ENCODE results near the gene CARMIL1. TPM values are rescaled to one million over a fixed set of nuclear protein-coding genes. Genes with fewer than 3 reads are reported as not detected.

Gene CARMIL1
- total and polyA plus RNA-seq, 2 of the 8 experiments (the other 6 are each of a cell fraction or from before 2014, with no cell fraction given), result 20.3 to 40.4 TPM

GRCh38 chr6:25635886-25636317 is 356.7 kb downstream of the CARMIL1 start:
- no peak overlapping the region for H3K56ac ChIP-seq (replicated peaks; ENCODE audit: insufficient read length, low read depth, low read length)
- DNase-seq (ENCODE audit: low read depth in 1 of 2, low spot score in 2 of 2) (no peak), FAIRE-seq (no peak)
- no peak overlapping the region for H2BK12ac ChIP-seq (ENCODE audit: low read depth, low read length)
- no peak overlapping the region for H2BK5ac ChIP-seq (ENCODE audit: low read depth, low read length)
- ChIA-PET POLR2A (ENCODE audit: partially characterized antibody) (no interaction called here), CTCF (ENCODE audit: partially characterized antibody) (interaction anchor here (1.4 to 1.9 kb wide), 2 partner anchors 22 to 79 kb away, joined by 3 to 4 read pairs; no protein-coding TSS in a partner anchor)
- no peak overlapping the region for H2BK15ac ChIP-seq (ENCODE audit: low read length)
- no peak overlapping the region for H4K91ac ChIP-seq (replicated peaks; ENCODE audit: insufficient read length, low read length)
- peaks cover 0 to under 1% (median 0%) of the 10 kb centered on the region in 4 experiments; a peak in 2 of 7 replicates for H3K4me1 ChIP-seq (replicated peaks in 1 of 4; ENCODE audit: control insufficient read depth in 3 of 4, insufficient read depth in 4 of 4, low read length in 3 of 4)
- H3K79me2 ChIP-seq (ENCODE audit: control insufficient read depth in 1 of 2, insufficient read depth in 2 of 2, low read length in 2 of 2), result no peaks in the 10 kb centered on the region
- no peak overlapping the region for H4K5ac ChIP-seq (ENCODE audit: insufficient read length, low read depth, low read length)
- H3K9me3 ChIP-seq (ENCODE audit: insufficient read depth in 2 of 2, low read depth in 1 of 2, low read length in 1 of 2), result no peaks in the 10 kb centered on the region
- no peaks in the 10 kb centered on the region for H3K79me1 ChIP-seq (ENCODE audit: low read depth, low read length)
- H4K8ac ChIP-seq (ENCODE audit: extremely low read depth, insufficient read depth, low read length), result no peak overlapping the region
- no peak overlapping the region; a peak in 1 of 7 replicates for H3K9ac ChIP-seq (replicated peaks in 1 of 4; ENCODE audit: extremely low read depth in 1 of 4, low read depth in 3 of 4, low read length in 3 of 4)
- H3K23me2 ChIP-seq (ENCODE audit: low read depth, low read length), result no peaks in the 10 kb centered on the region
- 91% methylated on average over 2 of the region's 2 CpGs; no CpG with 5 or more reads in 1 of the 2 experiments for WGBS, 2 experiments (ENCODE audit: extremely low coverage in 1 of 2, insufficient coverage in 1 of 2, insufficient read length in 1 of 2, insufficient replicate concordance in 2 of 2, low coverage in 1 of 2, low lambda C conversion rate in 2 of 2, missing lambda C conversion rate in 1 of 2)
- no peak overlapping the region for H2BK20ac ChIP-seq (ENCODE audit: low read length)
- no peaks in the 10 kb centered on the region for H3K36me3 ChIP-seq (ENCODE audit: control insufficient read depth in 2 of 4, insufficient read depth in 4 of 4, low read length in 3 of 4)
- H3K4me2 ChIP-seq (ENCODE audit: insufficient read depth in 1 of 2, low read depth in 2 of 2, low read length in 2 of 2), result no peak overlapping the region
- no peak overlapping the region for H3K4me3 ChIP-seq (ENCODE audit: extremely low read depth in 1 of 4, insufficient read depth in 2 of 4, low read depth in 3 of 4, low read length in 4 of 4)
- no peak overlapping the region for H3K27ac ChIP-seq (ENCODE audit: low read depth, low read length)
- H3K23ac ChIP-seq (ENCODE audit: insufficient read length), result no peak overlapping the region
- no peak overlapping the region for H3K14ac ChIP-seq (ENCODE audit: insufficient read length)
- H3K4ac ChIP-seq (replicated peaks; ENCODE audit: insufficient read length, low read depth, low read length), result no peak overlapping the region
- TF ChIP-seq RBBP5 (IDR thresholded peaks at IDR 0.05; ENCODE audit: borderline replicate concordance, low read depth, low read length) (no peak), FOSL1 (IDR thresholded peaks at IDR 0.05; ENCODE audit: insufficient read depth, low read depth, low read length) (no peak), NANOG (IDR thresholded peaks at IDR 0.05; ENCODE audit: insufficient read depth, low read depth, low read length, poor library complexity, severe bottlenecking) (no peak), EP300 (IDR thresholded peaks at IDR 0.05; ENCODE audit: borderline replicate concordance in 1 of 2, low read depth in 2 of 2, low read length in 2 of 2) (no peak), SRF (IDR thresholded peaks at IDR 0.05; ENCODE audit: low read depth, low read length) (no peak), CBX8 (IDR thresholded peaks at IDR 0.05; ENCODE audit: borderline replicate concordance, low read depth, low read length) (no peak), POLR2AphosphoS5 (IDR thresholded peaks at IDR 0.05; ENCODE audit: low read depth, low read length) (no peak), RAD21 (IDR thresholded peaks at IDR 0.05 in 1 of 2, conservative IDR thresholded peaks at IDR 0.05 in 1 of 2; ENCODE audit: low read depth in 2 of 2, low read length in 2 of 2) (no peak), JUN (IDR thresholded peaks at IDR 0.05; ENCODE audit: low read depth, low read length) (no peak)
- no peak overlapping the region for H3K18ac ChIP-seq (ENCODE audit: extremely low read depth, low read length)
- no peak overlapping the region for H2AK5ac ChIP-seq (ENCODE audit: low read depth, low read length)
- H2AFZ ChIP-seq (ENCODE audit: low read length), result no peak overlapping the region
- no peaks in the 10 kb centered on the region for H4K20me1 ChIP-seq (replicated peaks in 1 of 2; ENCODE audit: control insufficient read depth in 1 of 2, insufficient read depth in 2 of 2, low read length in 2 of 2)
- H2BK120ac ChIP-seq (replicated peaks; ENCODE audit: low read depth, low read length), result no peak overlapping the region
- H3K27me3 ChIP-seq (replicated peaks in 1 of 4; ENCODE audit: control insufficient read depth in 3 of 4, extremely low read depth in 1 of 4, insufficient read depth in 3 of 4, low read length in 3 of 4), result 0 out of 7 replicates have a peak, but pooled peaks cover 0 to 3% (median 0%) of the 10 kb centered on the region in 4 experiments

Measured in H1 (cell line).